ENCODE measurements around the gene SLC50A1. TPM values are rescaled to one million over a fixed set of nuclear protein-coding genes. Genes with fewer than 3 reads are reported as not detected.

Gene SLC50A1
- total and polyA plus RNA-seq, 9 of the 15 experiments (the other 6 are each of a cell fraction or from before 2014, with no cell fraction given): 46.5 to 132 (median 91.9) TPM

DNA sequence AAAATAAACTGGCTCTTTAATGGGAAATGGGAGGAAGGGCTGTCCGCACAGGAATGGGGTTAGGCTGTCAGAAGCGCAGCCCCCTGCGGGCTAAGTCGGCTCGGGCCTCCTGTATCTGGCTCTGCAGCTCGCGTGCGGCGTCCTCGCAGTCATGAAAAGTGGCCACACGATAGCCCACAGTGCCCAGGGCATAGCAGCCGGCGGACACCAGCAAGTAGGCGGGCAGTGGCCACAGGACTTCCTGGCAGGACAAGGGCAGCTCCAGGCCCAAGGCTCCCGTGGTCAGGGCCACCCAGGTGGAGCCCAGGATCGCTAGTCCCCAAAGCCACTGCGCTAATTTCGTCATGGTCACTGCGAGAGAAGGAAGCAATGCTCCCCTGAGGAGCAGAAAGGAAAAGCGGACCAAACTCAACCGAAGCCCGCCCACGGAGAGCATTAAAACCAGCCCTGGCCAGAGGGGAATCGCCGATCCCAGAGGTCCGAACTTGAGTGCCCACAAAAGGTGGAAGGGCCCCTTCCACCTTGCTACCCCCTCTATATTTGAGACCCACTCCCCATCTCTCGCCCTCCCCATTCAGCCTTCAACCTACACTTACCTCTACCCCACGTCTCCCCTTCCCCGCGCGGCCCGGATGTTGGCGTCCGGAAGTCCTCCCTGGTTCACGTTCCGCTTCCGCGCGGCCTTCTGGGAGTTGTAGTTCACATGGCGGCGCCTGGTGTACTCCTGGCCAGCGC, 4.4 kb downstream of the SLC50A1 start, which contains the start of gene DPM3 (continued):
- TF ChIP-seq, protein P1, sequence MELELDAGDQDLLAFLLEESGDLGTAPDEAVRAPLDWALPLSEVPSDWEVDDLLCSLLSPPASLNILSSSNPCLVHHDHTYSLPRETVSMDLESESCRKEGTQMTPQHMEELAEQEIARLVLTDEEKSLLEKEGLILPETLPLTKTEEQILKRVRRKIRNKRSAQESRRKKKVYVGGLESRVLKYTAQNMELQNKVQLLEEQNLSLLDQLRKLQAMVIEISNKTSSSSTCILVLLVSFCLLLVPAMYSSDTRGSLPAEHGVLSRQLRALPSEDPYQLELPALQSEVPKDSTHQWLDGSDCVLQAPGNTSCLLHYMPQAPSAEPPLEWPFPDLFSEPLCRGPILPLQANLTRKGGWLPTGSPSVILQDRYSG (tag; conservative IDR thresholded peaks at IDR 0.05; ENCODE audit: low read depth): no peak
- peak; percentile 65 for TF ChIP-seq HMGN3 (IDR thresholded peaks at IDR 0.05; ENCODE audit: borderline replicate concordance, extremely low read depth, insufficient read length, low read depth, low read length)
- no peak for TF ChIP-seq STAT5B (CRISPR knock-in tag; IDR thresholded peaks at IDR 0.05)
- no peak for TF ChIP-seq NFATC3 (IDR thresholded peaks at IDR 0.05)
- no peak for TF ChIP-seq DNMT1 (IDR thresholded peaks at IDR 0.05)
- no peak for TF ChIP-seq NELFE (IDR thresholded peaks at IDR 0.05; ENCODE audit: insufficient read depth, insufficient read length)
- no peak for TF ChIP-seq MCM5 (IDR thresholded peaks at IDR 0.05; ENCODE audit: low read depth)
- TF ChIP-seq ATF7 (IDR thresholded peaks at IDR 0.05): peak; percentile 73; the same call in 1 of the 2 replicates
- TF ChIP-seq ZNF324 (CRISPR knock-in tag; IDR thresholded peaks at IDR 0.05): no peak
- no peak for TF ChIP-seq ZNF785 (CRISPR knock-in tag; IDR thresholded peaks at IDR 0.05)
- peak; percentile 43; the same call in 1 of the 2 replicates for TF ChIP-seq ARID1B (IDR thresholded peaks at IDR 0.05)
- no peak for TF ChIP-seq SMAD2 (IDR thresholded peaks at IDR 0.05; ENCODE audit: low read depth, low read length)
- TF ChIP-seq L3MBTL2 (IDR thresholded peaks at IDR 0.05): peak; percentile 58
- TF ChIP-seq, protein P2, sequence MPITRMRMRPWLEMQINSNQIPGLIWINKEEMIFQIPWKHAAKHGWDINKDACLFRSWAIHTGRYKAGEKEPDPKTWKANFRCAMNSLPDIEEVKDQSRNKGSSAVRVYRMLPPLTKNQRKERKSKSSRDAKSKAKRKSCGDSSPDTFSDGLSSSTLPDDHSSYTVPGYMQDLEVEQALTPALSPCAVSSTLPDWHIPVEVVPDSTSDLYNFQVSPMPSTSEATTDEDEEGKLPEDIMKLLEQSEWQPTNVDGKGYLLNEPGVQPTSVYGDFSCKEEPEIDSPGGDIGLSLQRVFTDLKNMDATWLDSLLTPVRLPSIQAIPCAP (CRISPR knock-in tag; IDR thresholded peaks at IDR 0.05; ENCODE audit: borderline replicate concordance): no peak
- TF ChIP-seq SREBF2 (CRISPR knock-in tag; IDR thresholded peaks at IDR 0.05): no peak
- no peak for TF ChIP-seq GTF2A2 (tag; IDR thresholded peaks at IDR 0.05)
- no peak for TF ChIP-seq ZNF311 (CRISPR knock-in tag; IDR thresholded peaks at IDR 0.05)
- no peak for TF ChIP-seq ZNF347 (CRISPR knock-in tag; IDR thresholded peaks at IDR 0.05; ENCODE audit: low read depth)
- TF ChIP-seq HDAC2 (IDR thresholded peaks at IDR 0.05): peak; percentile 75
- TF ChIP-seq SAFB2 (IDR thresholded peaks at IDR 0.05; ENCODE audit: borderline replicate concordance, low read depth, low read length, severe bottlenecking): no peak
- peak; percentile 84 for TF ChIP-seq EGR1 (conservative IDR thresholded peaks at IDR 0.05)
- TF ChIP-seq, protein P3, sequence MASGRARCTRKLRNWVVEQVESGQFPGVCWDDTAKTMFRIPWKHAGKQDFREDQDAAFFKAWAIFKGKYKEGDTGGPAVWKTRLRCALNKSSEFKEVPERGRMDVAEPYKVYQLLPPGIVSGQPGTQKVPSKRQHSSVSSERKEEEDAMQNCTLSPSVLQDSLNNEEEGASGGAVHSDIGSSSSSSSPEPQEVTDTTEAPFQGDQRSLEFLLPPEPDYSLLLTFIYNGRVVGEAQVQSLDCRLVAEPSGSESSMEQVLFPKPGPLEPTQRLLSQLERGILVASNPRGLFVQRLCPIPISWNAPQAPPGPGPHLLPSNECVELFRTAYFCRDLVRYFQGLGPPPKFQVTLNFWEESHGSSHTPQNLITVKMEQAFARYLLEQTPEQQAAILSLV (tag; IDR thresholded peaks at IDR 0.05): no peak
- no peak for TF ChIP-seq DMBX1 (CRISPR knock-in tag; IDR thresholded peaks at IDR 0.05; ENCODE audit: borderline replicate concordance)
- TF ChIP-seq, protein P4, sequence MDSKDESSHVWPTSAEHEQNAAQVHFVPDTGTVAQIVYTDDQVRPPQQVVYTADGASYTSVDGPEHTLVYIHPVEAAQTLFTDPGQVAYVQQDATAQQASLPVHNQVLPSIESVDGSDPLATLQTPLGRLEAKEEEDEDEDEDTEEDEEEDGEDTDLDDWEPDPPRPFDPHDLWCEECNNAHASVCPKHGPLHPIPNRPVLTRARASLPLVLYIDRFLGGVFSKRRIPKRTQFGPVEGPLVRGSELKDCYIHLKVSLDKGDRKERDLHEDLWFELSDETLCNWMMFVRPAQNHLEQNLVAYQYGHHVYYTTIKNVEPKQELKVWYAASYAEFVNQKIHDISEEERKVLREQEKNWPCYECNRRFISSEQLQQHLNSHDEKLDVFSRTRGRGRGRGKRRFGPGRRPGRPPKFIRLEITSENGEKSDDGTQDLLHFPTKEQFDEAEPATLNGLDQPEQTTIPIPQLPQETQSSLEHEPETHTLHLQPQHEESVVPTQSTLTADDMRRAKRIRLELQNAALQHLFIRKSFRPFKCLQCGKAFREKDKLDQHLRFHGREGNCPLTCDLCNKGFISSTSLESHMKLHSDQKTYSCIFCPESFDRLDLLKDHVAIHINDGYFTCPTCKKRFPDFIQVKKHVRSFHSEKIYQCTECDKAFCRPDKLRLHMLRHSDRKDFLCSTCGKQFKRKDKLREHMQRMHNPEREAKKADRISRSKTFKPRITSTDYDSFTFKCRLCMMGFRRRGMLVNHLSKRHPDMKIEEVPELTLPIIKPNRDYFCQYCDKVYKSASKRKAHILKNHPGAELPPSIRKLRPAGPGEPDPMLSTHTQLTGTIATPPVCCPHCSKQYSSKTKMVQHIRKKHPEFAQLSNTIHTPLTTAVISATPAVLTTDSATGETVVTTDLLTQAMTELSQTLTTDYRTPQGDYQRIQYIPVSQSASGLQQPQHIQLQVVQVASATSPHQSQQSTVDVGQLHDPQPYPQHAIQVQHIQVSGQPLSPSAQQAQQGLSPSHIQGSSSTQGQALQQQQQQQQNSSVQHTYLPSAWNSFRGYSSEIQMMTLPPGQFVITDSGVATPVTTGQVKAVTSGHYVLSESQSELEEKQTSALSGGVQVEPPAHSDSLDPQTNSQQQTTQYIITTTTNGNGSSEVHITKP (IDR thresholded peaks at IDR 0.05; ENCODE audit: partially characterized antibody): peak; percentile 86

Measured in K562 (cell line).